ENCODE data around the gene WDFY2.
"Not testable (repeated sequence)": the region's sequence is repeated elsewhere in the genome, so short reads cannot be mapped to it uniquely, and the experiment has no call there.

WDFY2 gene

DNA sequence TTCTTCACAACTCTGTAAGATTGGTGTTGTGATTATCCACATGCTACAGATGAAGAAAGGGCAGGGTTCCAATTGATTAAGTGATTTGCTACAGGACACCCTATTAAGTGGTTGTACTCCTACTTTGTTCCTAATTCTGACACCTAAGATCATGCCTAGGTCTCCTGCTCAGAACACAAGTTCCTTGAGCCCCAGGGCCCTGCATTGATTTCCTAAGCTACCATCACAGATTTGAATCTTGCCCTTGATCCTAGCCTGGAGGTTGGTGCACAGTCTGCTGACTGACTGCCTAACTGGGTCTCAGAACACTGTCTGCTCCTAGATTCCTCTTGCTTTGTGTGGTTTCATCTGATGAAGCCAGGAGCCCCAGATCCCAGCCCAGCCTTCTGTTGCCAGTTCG lies 19.6 kb upstream of the WDFY2 start:
- DNase-seq, result no peak

GRCh38 chr13:51569001-51569400 lies 15.3 kb upstream of the WDFY2 start:
- not testable (repeated sequence) for DNase-seq

GRCh38 chr13:51576754-51577153 lies 7.5 kb upstream of the WDFY2 start:
- DNase-seq, result no peak

GRCh38 chr13:51577690-51578089 lies 6.6 kb upstream of the WDFY2 start:
- DNase-seq, result no peak

- no peak for DNase-seq
Measured at GRCh38 chr13:51579676-51580075, 4.6 kb upstream of the WDFY2 start.

DNA sequence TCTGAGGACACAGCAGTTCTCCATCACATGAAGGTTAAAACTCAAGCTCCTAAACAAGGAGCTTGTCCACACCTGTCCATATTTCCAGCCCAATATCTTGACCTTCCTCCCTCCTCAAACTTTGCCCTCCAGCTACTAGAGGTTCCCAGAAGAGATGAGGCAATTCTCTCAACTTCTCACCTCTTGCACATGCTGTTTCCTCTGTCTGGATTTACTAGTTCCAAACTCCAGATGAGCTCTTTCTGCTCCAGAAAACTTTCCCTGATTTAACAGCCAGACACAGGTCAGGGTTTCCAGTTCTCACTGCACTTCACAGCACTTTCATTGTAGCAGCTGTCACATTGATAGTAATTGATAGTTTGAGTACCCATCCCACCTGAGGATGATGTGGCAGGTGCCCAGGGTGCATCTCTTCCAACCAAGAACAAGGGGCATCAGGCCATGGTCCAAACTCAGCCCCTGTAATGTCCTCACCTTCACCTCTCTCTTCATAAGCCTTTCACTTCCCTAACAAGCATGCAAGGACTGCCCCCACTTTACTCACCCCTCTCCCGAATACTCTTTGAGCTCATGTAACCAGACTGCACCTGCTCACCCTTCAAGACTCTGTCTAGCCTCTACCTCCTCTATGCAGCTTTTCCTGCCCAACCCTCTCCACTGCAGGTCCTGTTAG lies 3.0 kb upstream of the WDFY2 start:
- DNase-seq, result no peak

GRCh38 chr13:51583469-51583874 lies 790 bp upstream of the WDFY2 start:
- DNase-seq, result no peak

GRCh38 chr13:51584731-51585672 lies 740 bp downstream of the WDFY2 start:
- no peak for DNase-seq

DNA sequence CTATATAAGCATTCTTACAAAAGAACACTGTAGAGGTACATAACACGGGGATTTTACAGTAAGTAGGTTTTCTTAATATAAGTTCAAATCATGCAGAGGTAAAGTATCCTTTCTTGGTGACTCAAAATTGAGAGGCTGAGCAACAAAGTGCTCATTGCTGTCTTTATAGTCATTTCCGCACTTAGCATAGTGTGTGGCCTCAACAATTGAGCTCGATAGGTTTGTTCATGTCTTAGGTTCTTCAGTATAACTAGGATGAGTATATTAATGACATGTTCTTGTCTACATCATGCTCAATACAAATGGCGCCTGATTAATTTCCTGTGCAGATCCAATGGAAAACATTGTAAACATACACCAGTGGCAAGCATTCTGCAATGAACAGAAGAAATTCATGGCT lies 1.4 kb downstream of the WDFY2 start:
- DNase-seq, result no peak

DNA sequence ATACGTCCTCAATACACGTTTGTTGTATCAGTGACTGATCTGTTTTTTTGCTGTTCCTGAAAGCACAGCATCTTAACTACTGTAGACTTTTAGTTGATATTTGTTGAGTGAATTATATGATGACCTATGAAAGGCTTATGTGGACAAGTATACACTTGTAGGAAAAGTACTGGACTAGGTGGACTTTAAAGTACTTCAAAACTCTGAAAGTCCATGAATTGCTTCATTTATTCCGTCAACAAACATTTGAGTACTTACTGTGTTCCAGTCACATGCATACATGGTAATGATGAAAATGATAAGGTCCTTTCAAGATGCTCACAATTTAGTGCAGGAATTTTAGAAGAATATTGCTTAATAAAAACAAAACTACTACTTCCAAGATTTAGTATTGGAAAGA lies 3.1 kb downstream of the WDFY2 start:
- DNase-seq, result no peak

DNA sequence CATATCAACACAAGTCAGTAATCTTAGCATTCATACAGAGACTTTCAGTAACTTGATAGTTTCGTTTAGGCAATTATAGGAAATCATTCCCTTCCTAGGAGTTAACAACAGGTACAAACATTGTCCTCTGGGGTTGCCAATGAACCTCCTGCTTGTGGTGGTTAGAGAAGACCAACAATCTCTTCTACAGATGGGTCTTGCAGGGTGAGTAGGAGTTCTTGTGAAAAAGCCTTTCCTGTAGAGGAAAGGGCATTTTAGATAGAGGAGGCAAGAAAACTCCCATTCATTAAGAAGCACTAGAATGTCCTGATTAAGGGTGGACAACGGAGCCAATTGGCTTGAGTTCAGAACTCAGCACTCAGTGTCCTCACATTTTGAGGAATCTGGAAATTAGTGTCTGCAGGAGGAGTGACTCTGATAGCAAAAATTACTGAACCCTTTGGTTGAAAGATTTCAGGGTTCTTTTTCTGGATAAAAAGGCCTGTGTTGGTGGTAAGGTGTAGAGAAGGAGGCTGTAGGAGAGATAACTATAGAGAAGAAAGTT lies 4.2 kb downstream of the WDFY2 start:
- no peak for DNase-seq

GRCh38 chr13:51589793-51590192 lies 5.5 kb downstream of the WDFY2 start:
- no peak for DNase-seq

DNA sequence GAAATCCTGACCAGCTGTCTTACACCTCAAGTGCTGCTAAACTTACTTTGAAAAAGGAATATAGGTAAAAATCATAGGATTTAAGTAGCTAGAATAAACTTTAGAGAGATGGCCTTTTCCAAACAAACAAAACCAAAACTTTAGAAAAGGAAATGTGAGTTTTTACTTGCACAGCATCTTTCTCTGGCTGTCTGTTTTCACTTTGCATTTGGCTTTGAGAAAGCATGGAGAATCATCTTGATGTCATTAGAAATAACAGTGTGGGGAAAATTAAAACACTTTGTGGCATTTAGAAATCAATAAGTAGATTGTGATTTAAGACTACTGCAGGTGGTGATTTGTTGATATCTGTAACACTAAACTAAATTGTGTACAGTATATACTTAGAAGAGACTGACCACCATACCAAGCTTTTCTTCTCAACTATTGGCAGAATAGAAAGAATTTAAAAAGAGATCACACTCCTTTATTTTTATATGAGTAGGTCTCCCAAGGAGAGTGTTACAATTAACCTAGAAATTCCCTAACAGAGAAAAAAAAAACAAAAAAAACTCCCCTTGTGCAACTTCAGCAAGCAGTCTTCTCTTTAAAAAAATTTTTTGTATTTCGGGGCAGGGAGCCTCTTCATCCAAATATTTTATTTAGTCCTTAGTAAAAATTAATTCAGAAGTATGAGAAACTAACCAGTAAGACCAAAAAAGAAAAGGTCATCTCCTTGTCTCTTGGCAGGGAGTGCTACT lies 6.1 kb downstream of the WDFY2 start:
- no peak for DNase-seq

DNA sequence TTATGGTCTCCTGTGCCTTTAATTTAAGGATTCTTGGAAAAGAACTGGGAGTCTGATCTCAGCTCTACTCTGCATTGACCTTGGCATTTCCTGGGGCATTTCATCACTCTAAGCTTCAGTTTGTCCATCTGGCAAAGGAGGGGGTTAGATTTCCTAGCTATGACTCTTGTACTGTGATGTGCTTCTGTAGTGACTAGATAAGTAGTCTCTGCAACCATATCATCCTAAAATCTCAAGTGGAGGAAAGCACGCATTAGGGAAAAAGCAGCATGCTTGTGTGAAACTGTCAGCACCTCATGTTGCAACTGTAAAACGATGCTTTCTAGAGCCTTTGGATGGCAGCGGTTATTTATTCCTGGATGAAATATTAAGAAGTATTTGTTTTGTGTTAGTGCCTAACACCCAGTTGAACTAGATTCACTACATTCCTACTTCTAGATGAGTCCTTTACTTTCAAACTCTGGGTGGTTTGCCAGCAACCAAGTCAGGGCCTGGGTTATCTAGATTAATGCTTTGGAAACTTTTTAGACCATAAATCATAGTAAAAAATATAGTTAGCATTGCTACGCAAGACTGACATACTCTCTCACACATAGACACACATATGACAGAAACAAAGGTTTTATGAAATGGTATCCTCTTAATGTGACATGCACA lies 6.8 kb downstream of the WDFY2 start:
- DNase-seq, result no peak

- not testable (repeated sequence) for DNase-seq
Measured at GRCh38 chr13:51591938-51592337, 7.7 kb downstream of the WDFY2 start.

GRCh38 chr13:51594432-51594831 lies 10.2 kb downstream of the WDFY2 start:
- no peak for DNase-seq

DNA sequence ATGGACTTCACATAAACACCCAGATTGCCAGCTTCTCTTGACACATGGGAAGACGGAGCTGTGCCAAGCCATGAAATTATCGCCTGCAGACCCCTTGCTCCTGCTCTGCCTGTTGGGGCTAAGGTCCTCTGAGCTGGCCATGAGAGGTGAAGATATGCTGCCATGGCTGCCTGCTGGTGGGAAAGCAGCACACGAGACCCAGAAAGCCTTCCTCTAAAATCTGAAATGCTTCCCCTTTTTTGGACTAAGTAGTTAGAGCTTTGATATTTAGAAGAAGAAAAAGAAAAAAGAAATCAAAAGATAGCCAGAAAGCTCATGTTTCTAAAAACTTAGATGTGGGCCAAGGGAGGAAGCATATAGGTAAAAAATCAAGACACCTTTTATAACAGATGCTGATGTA lies 11.2 kb downstream of the WDFY2 start:
- DNase-seq, result no peak

GRCh38 chr13:51596541-51596940 lies 12.3 kb downstream of the WDFY2 start:
- DNase-seq, result no peak

DNA sequence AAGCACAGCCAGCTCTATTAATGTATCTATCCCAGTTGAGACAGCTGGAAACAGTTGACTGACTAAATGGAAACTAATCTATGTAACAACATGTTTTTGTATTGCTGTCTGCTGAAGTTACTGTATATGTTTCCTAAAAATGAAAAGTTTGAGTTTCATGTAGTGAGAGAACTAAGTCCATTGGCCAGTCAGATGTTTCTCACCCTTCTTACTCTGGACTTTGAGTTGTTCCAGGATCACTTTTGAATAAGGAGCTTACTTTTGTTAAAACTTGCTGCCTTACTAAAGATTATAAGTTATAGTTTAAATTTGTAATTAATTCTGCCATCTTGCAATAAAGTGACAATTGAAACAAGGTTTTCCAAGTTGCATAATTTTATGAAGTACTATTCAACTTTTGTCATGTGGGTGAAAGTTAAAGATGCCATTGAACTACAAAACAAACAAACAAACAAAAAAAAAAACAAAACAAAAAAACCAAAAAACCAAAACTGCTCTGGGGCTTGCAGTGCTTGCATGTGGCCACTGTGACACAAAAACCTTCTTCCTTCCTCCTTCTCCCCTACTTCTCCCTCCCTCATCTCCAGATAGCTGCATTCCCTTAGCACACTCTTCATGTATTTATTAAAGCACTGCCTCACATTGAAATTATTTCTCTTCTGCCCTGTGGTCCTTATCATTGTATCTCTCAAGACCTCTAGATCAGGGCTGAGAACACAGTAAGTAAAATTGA lies 15.3 kb downstream of the WDFY2 start:
- no peak for DNase-seq

- no peak for DNase-seq
Measured at GRCh38 chr13:51600703-51601102, 16.4 kb downstream of the WDFY2 start.

DNA sequence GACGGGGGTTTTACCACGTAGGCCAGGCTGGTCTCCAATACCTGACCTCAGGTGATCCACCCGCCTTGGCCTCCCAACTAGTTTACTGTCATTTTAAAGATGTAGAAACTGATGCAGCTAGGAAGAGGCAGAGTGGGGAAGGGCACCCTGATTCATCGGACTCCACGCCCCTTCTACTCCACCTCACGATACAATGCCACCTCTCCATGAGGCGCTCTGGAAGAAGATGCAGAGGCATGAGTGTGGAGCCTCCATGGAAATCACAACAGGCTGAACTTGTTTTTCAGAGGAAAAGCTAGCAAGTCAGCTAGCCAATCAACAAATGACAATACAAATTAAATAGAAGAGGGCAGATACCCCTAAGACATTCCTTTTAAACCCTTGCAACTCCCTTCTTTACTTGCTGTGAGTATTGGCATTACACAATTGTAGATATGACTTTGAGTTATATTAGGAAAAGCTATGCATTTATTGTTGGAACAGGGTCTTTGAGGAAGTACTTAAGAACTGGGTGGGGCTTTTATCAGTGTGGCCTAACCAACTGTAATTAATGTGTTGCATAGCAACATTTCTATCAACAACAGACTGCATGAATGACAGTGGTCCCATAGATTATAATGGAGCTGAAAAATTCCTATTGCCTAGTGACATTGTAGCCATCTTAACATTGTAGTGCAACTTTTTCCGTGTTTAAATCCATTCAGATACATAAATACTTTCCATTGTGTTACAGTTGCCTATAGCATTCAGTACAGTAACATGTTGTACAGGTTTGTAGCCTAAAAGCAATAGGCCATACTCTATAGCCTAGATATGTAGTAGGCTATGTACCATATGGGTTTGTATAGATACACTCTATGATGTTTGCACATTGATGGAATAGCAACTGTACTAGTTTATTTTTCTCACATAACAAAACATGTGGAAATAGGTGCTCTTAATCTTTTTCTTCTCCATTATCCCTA lies 17.6 kb downstream of the WDFY2 start:
- DNase-seq, result no peak
